ENCODE data around the gene EREG. TPM values are rescaled to one million over a fixed set of nuclear protein-coding genes. Genes with fewer than 3 reads are reported as not detected.
"Not testable (repeated sequence)": the region's sequence is repeated elsewhere in the genome, so short reads cannot be mapped to it uniquely, and the experiment has no call there.

Gene EREG
- total RNA-seq, 1 experiment from 2014 or later: not detected

DNA sequence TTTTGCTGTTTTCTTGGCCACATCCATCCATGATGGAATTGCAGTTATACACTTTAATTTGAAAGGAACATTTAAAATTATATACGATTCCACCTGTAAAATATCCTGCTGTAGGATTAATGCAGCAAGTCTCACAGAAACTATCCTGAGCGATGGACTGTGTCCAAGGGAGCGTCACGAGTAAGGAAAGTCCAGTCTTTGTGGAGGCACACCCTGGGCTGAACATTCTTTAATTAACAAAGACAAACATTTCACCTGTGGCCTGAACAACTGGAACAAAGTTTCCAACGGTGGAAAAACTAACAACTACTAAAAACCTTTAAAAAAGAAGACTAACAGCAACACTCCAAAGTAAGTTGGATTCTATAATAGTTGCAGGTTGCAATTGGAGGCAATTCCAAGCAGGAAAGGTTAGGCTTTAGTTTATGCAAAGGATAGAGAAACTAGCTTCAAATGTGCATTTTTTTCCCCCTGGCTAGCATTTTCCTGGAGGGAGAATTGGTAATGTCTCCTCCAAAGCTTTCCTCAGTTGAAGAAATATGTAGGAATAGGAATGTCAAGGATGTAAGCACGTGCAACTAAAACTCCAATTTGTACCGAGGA lies 11.0 kb downstream of the EREG start:
- in situ Hi-C loops (cut with HindIII; ENCODE audit: low pct_unique_long_range_greater_than_20kb, low sequenced_read_pairs): no loop called here
- no peak for DNase-seq (ENCODE audit: low read depth, low spot score)

- DNase-seq (ENCODE audit: low read depth, low spot score): peak; percentile 62
- in situ Hi-C loops (cut with HindIII; ENCODE audit: low pct_unique_long_range_greater_than_20kb, low sequenced_read_pairs): no loop called here
These were observed 12.0 kb downstream of the EREG start for GRCh38 chr4:74376888-74377483.

DNA sequence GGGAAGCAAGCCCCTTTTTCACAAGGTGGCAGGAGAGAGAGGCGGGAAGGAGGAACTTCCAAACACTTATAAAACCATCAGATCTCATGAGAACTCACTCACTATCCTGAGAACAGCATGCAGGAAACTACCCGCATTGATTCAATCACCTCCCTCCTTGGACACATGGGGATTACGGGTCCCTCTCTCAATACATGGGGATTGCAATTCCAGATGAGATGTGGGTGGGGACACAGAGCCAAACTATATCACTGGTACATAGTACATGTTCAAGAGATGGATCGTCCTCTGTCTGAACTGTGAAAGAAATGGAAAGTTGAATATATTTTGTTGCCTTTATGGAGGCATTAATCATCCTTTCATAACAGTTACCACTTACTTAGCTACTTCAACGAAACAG lies 12.8 kb downstream of the EREG start:
- in situ Hi-C loops (cut with HindIII; ENCODE audit: low pct_unique_long_range_greater_than_20kb, low sequenced_read_pairs): no loop called here
- DNase-seq (ENCODE audit: low read depth, low spot score): no peak

- no peak for DNase-seq (ENCODE audit: low read depth, low spot score)
- in situ Hi-C loops (cut with HindIII; ENCODE audit: low pct_unique_long_range_greater_than_20kb, low sequenced_read_pairs): no loop called here
These were observed 13.6 kb downstream of the EREG start for GRCh38 chr4:74378573-74378972.

GRCh38 chr4:74379912-74380311 lies 15.0 kb downstream of the EREG start:
- DNase-seq (ENCODE audit: low read depth, low spot score): no peak
- in situ Hi-C loops (cut with HindIII; ENCODE audit: low pct_unique_long_range_greater_than_20kb, low sequenced_read_pairs): no loop called here

DNA sequence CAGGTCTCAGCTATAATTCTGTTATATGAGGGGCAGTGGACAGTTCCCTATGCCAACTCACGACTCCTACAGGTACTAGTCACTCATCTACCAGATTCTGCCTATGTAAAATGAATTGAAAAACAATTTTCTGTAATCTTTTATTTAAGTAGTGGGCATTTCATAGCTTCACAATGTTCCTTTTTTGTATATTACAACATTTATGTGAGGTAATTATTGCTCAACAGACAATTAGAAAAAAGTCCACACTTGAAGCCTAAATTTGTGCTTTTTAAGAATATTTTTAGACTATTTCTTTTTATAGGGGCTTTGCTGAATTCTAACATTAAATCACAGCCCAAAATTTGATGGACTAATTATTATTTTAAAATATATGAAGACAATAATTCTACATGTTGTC lies 20.4 kb downstream of the EREG start:
- no peak for DNase-seq (ENCODE audit: low read depth, low spot score)
- in situ Hi-C loops (cut with HindIII; ENCODE audit: low pct_unique_long_range_greater_than_20kb, low sequenced_read_pairs): no loop called here

DNA sequence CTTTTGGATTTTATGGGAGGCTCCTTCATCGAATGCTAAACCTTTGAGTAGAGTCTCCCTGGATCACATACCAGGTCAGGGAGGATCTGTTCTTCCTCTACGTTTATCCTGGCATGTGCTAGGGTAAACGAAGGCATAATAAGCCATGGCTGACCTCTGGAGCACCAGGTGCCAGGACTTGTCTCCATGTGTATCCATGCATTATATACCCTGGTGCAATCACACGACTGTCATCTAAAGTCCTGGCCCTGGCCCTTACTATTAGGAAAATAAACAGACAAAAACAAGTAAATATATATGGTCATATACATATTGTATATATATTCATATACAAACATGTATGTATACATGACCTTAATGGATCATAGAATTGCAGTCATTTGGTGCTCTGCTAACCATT lies 21.2 kb downstream of the EREG start:
- no peak for DNase-seq (ENCODE audit: low read depth, low spot score)
- in situ Hi-C loops (cut with HindIII; ENCODE audit: low pct_unique_long_range_greater_than_20kb, low sequenced_read_pairs): no loop called here

DNA sequence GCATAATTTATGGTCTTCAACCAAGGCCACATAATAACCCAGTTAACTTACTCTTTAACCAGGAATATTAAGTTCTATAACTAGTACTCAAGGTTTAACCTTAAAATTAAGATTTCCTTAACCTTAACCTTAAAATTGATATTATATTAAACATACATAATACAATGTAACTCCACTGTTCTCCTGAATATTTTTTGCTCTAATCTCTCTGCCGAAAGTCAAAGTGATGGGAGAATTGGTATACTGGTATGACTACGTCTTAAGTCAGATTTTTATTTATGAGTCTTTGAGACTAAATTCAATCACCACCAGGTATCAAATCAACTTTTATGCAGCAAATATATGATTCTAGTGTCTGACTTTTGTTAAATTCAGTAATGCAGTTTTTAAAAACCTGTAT lies 22.8 kb downstream of the EREG start:
- no peak for DNase-seq (ENCODE audit: low read depth, low spot score)
- in situ Hi-C loops (cut with HindIII; ENCODE audit: low pct_unique_long_range_greater_than_20kb, low sequenced_read_pairs): no loop called here

DNA sequence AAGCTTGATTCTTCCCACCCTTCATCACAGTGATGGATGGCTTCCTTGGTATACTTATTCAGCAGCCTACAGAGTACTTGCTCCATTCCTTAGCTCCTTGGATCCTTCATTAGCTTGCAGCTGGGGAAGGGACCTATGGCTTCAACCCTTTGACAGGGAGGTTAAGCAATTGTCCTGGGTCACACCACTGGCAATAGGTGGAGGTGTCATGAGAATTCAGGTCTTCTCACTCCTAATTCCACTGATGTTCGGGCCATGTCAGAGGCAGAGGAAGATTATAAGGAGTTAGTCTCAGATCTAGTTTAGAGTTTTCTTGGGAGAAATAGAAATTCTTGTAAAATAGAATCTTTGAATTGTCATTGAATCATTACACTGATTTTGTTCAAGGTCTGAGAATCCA lies 24.5 kb downstream of the EREG start:
- no peak for DNase-seq (ENCODE audit: low read depth, low spot score)
- in situ Hi-C loops (cut with HindIII; ENCODE audit: low pct_unique_long_range_greater_than_20kb, low sequenced_read_pairs): no loop called here

- in situ Hi-C loops (cut with HindIII; ENCODE audit: low pct_unique_long_range_greater_than_20kb, low sequenced_read_pairs): no loop called here
- DNase-seq (ENCODE audit: low read depth, low spot score): no peak
These were observed 25.7 kb downstream of the EREG start for GRCh38 chr4:74390677-74391076.

- in situ Hi-C loops (cut with HindIII; ENCODE audit: low pct_unique_long_range_greater_than_20kb, low sequenced_read_pairs): no loop called here
- no peak for DNase-seq (ENCODE audit: low read depth, low spot score)
These were observed 26.4 kb downstream of the EREG start for GRCh38 chr4:74391346-74391745.

DNA sequence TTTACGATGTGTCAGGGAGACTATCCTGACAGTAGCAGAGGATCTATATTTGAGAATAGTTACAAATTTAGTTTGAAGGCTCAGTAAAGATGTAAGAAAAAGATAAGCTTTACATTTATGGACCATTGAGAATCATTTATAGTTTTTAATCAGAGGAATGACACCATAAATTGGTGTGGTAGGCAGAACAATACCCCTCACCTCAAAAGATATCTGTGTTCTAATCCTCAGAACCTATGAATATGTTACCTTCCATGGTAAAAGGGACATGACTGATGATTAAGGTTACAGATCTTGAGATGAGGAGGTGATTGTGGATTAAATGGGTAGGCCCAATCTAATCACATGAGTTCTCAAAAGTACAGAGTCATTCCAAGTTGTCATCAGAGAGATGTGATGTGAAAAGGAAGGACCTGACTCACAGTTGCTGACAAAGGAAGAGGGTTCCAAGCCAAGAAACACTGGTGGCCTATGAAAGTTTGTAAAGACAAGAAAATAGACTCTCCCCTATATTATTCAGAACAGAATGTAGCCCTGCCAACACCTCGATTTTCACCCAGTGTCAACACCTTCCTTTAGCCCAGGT lies 27.0 kb downstream of the EREG start:
- in situ Hi-C loops (cut with HindIII; ENCODE audit: low pct_unique_long_range_greater_than_20kb, low sequenced_read_pairs): no loop called here
- DNase-seq (ENCODE audit: low read depth, low spot score): no peak

GRCh38 chr4:74394476-74395136 lies 29.7 kb downstream of the EREG start:
- no peak for DNase-seq (ENCODE audit: low read depth, low spot score)
- in situ Hi-C loops (cut with HindIII; ENCODE audit: low pct_unique_long_range_greater_than_20kb, low sequenced_read_pairs): no loop called here

GRCh38 chr4:74395633-74396032 lies 30.7 kb downstream of the EREG start:
- DNase-seq (ENCODE audit: low read depth, low spot score): no peak

DNA sequence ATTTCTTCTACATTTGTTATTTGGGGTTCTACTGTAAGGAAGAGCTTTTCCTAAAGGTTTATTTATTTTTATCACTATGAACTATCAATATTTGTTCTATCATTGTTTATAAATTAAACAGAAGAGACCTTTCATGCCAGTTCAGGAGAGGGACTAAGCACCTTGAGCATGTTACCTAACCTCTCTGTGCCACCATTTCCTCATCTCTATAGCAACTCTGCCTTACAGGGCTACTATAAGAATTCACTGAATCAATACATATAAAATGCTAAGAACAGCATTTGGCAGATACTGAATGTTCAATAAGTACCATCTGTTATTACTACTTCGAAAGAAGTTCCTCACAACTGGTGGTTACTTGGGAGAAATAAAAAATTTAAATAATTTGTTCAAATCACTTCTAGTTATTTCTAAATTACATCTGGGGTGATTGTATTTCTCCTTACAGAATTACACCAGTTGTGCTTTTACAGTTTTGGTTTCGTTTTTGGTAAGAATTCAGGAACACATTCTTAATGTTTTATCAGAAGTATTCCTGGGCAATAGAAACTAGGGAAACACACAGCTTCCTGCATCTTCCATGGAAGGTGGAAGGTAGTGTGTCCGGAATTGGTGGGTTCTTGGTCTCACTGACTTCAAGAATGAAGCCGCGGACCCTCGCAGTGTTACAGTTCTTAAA lies 32.9 kb downstream of the EREG start:
- no peak for DNase-seq (ENCODE audit: low read depth, low spot score)
- in situ Hi-C loops (cut with HindIII; ENCODE audit: low pct_unique_long_range_greater_than_20kb, low sequenced_read_pairs): no loop called here

More at GRCh38 chr4:74395633-74396032, 30.7 kb downstream of the EREG start:
- in situ Hi-C loops (cut with HindIII; ENCODE audit: low pct_unique_long_range_greater_than_20kb, low sequenced_read_pairs): no loop called here

DNA sequence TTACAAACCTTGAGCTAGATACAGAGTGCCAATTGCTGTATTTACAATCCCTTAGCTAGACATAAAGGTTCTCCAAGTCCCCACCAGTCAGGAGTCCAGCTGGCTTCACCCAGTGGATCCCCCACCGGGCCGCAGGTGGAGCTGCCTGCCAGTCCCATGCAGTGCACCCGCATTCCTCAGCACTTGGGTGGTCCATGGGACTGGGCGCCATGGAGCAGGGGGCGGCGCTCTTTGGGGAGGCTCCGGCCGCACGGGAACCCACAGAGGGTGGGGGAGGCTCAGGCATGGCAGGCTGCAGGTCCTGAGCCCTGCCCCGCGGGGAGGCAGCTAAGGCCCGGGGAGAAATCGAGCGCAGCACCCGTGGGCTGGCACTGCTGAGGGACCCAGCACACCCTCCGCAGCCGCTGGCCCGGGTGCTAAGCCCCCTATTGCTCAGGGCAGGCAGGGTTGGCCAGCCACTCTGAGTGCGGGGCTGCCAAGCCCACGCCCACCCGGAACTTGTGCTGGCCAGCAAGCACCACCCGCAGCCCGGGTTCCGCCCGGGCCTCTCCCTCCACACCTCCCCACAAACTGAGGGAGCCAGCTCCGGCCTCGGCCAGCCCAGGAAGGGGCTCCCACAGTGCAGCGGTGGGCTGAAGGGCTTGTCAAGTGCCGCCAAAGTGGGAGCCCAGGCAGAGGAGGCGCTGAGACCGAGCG lies 34.1 kb downstream of the EREG start:
- DNase-seq (ENCODE audit: low read depth, low spot score); in situ Hi-C loops (cut with HindIII; ENCODE audit: low pct_unique_long_range_greater_than_20kb, low sequenced_read_pairs): not testable (repeated sequence)

- peak; percentile 34 for DNase-seq (ENCODE audit: low read depth, low spot score)
- in situ Hi-C loops (cut with HindIII; ENCODE audit: low pct_unique_long_range_greater_than_20kb, low sequenced_read_pairs): no loop called here
These were observed 35.5 kb downstream of the EREG start for GRCh38 chr4:74400395-74400794.
